ENCODE measurements around the gene WDR37. TPM values are rescaled to one million over a fixed set of nuclear protein-coding genes. Genes with fewer than 3 reads are reported as not detected.

The WDR37 gene
- total and polyA plus RNA-seq, 12 donors = 6.8 to 36.5 (median 31.4) TPM

GRCh38 chr10:1102831-1103230 lies 46.6 kb downstream of the WDR37 start:
- peaks cover 0 to 100% (median 51%) of the 10 kb centered on the region in 9 donors for H3K36me3 ChIP-seq
- H3K4me3 ChIP-seq = no peak overlapping the region
- TF ChIP-seq CTCF (IDR thresholded peaks at IDR 0.05) = no peak
- H3K4me1 ChIP-seq = peaks cover 0 to 34% (median 11%) of the 10 kb centered on the region in 9 donors
- intact Hi-C loops (cut with DNase I) = loop anchor here in 1 of 10 donors (10.0 kb wide), 1 partner anchor 1942 kb away; no protein-coding TSS in a partner anchor
- no peak for ATAC-seq
- no peaks in the 10 kb centered on the region for H3K9me3 ChIP-seq
- H3K27me3 ChIP-seq = no peaks in the 10 kb centered on the region
- no peak for DNase-seq
- H3K27ac ChIP-seq = no peak overlapping the region
- WGBS, 2 donors = 94 to 97% methylated on average over 2 of the region's 2 CpGs

- DNase-seq (no peak), ATAC-seq (no peak)
- 96 to 97% methylated on average over 18 of the region's 18 CpGs for WGBS, 2 donors
- no peak overlapping the region for H3K27ac ChIP-seq
- intact Hi-C loops (cut with DNase I) = loop anchor here in 1 of 10 donors (10.0 kb wide), 1 partner anchor 1941 kb away; no protein-coding TSS in a partner anchor
- no peak overlapping the region for H3K4me3 ChIP-seq
- H3K27me3 ChIP-seq = no peaks in the 10 kb centered on the region
- H3K9me3 ChIP-seq = no peaks in the 10 kb centered on the region
- H3K36me3 ChIP-seq = peaks cover 0 to 100% (median 58%) of the 10 kb centered on the region in 9 donors
- peaks cover 0 to 30% (median 10%) of the 10 kb centered on the region in 9 donors for H3K4me1 ChIP-seq
- no peak for TF ChIP-seq CTCF (IDR thresholded peaks at IDR 0.05)
Observed at GRCh38 chr10:1103551-1103950, 47.4 kb downstream of the WDR37 start.

- WGBS, 2 donors = 96 to 97% methylated on average over 14 of the region's 14 CpGs
Observed at GRCh38 chr10:1104971-1105370, 48.8 kb downstream of the WDR37 start.

GRCh38 chr10:1107004-1107403 lies 50.8 kb downstream of the WDR37 start:
- no peak for ATAC-seq
- no peak overlapping the region for H3K4me3 ChIP-seq
- WGBS, 2 donors = 90% methylated on average over 15 of the region's 15 CpGs
- DNase-seq = no peak
- H3K27me3 ChIP-seq = no peaks in the 10 kb centered on the region
- intact Hi-C loops (cut with DNase I) = loop anchor here in 1 of 10 donors (10.0 kb wide), 1 partner anchor 1938 kb away; no protein-coding TSS in a partner anchor
- H3K4me1 ChIP-seq = peaks cover 0 to 13% (median 0%) of the 10 kb centered on the region in 9 donors
- H3K27ac ChIP-seq = no peak overlapping the region
- H3K9me3 ChIP-seq = no peaks in the 10 kb centered on the region
- TF ChIP-seq CTCF (IDR thresholded peaks at IDR 0.05) = no peak
- peaks cover 0 to 100% (median 67%) of the 10 kb centered on the region in 9 donors for H3K36me3 ChIP-seq

More at GRCh38 chr10:1104971-1105370, 48.8 kb downstream of the WDR37 start:
- Histone ChIP-seq H3K27me3 (no peaks in the 10 kb centered on the region), H3K9me3 (no peaks in the 10 kb centered on the region), H3K27ac (no peak overlapping the region), H3K36me3 (peaks cover 0 to 100% (median 71%) of the 10 kb centered on the region in 9 donors), H3K4me3 (no peak overlapping the region), H3K4me1 (peaks cover 0 to 18% (median 4%) of the 10 kb centered on the region in 9 donors)
- TF ChIP-seq CTCF (IDR thresholded peaks at IDR 0.05) = no peak
- no peak for ATAC-seq
- intact Hi-C loops (cut with DNase I) = loop anchor here in 1 of 10 donors (10.0 kb wide), 1 partner anchor 1940 kb away; no protein-coding TSS in a partner anchor
- no peak for DNase-seq
